ENCODE measurements around the gene APOLD1. TPM values are rescaled to one million over a fixed set of nuclear protein-coding genes. Genes with fewer than 3 reads are reported as not detected.

APOLD1 gene
- total and polyA plus RNA-seq, 2 of the 8 experiments (the other 6 are each of a cell fraction or from before 2014, with no cell fraction given): 0.12 to 0.71 TPM

- TF ChIP-seq RNF2 (IDR thresholded peaks at IDR 0.05; ENCODE audit: borderline replicate concordance, low read depth, low read length, missing control alignments, poor library complexity, severe bottlenecking) (no peak), FOSL1 (IDR thresholded peaks at IDR 0.05; ENCODE audit: insufficient read depth, low read depth, low read length) (no peak), YY1 (IDR thresholded peaks at IDR 0.05; ENCODE audit: low read depth, low read length) (peak; percentile 99), BCL11A (IDR thresholded peaks at IDR 0.05; ENCODE audit: low read depth in 2 of 2, low read length in 2 of 2) (no peak), MAX (IDR thresholded peaks at IDR 0.05) (peak; percentile 66; the same call in 1 of the 2 replicates), EZH2 (IDR thresholded peaks at IDR 0.05; ENCODE audit: low read depth, low read length, severe bottlenecking) (no peak), JUN (IDR thresholded peaks at IDR 0.05; ENCODE audit: low read depth, low read length) (no peak), RBBP5 (IDR thresholded peaks at IDR 0.05; ENCODE audit: borderline replicate concordance, low read depth, low read length) (peak; percentile 88), TEAD4 (IDR thresholded peaks at IDR 0.05; ENCODE audit: low read depth, low read length) (0 out of 2 replicates have a peak, but pooled peaks have one; percentile 34), SIRT6 (IDR thresholded peaks at IDR 0.05; ENCODE audit: low read length) (no peak), EGR1 (IDR thresholded peaks at IDR 0.05; ENCODE audit: borderline replicate concordance, low read depth, low read length) (no peak), POLR2AphosphoS5 (IDR thresholded peaks at IDR 0.05; ENCODE audit: low read depth, low read length) (peak; percentile 82)
Measured at GRCh38 chr12:12813120-12814101, 28.0 kb downstream of the APOLD1 start, which contains the start of gene DDX47 (continued).

Measured in H1 (cell line).